ENCODE measurements around the gene USP17L25.
"Not testable (repeated sequence)": the region's sequence is repeated elsewhere in the genome, so short reads cannot be mapped to it uniquely, and the experiment has no call there.

The USP17L25 gene

DNA sequence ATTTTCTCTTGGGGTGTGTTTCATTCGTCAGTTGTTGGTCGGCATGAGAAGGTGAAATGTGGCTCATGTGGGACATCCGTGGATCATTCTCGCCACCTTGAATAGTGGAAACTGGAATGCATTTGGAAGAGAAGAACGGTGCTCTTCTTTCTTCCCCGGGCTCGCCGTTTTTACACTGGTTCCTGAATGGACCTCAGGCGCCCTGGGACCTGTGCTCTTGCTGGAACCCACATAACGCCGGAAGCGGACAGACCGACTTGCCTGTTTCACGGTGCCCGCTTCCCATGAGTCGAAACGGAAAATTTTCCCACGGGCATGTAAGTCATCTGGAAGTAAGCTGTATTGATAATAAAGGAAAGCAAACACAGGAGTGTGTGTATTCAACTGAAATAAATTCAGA, 21.2 kb downstream of the USP17L25 start:
- not testable (repeated sequence) for H3K9me2 ChIP-seq (replicated peaks; ENCODE audit: low read depth, low read length); H3K36me3 ChIP-seq (ENCODE audit: insufficient read depth, low read length); H3K27me3 ChIP-seq (ENCODE audit: insufficient read depth, low read length, poor library complexity, severe bottlenecking); H3K4me3 ChIP-seq (ENCODE audit: low read length, poor library complexity, severe bottlenecking); H2AFZ ChIP-seq (ENCODE audit: low read length); H3K9me3 ChIP-seq (ENCODE audit: insufficient read depth, low read depth, low read length); H3K79me2 ChIP-seq (ENCODE audit: insufficient read depth, low read length); H4K20me1 ChIP-seq (ENCODE audit: insufficient read depth, low read length, poor library complexity, severe bottlenecking); H3F3A ChIP-seq (ENCODE audit: low read depth); H3K4me2 ChIP-seq (ENCODE audit: low read depth, low read length, poor library complexity, severe bottlenecking); H3K4me1 ChIP-seq (ENCODE audit: insufficient read depth, low read length, poor library complexity, severe bottlenecking); H3K9ac ChIP-seq (ENCODE audit: low read depth, low read length, poor library complexity, severe bottlenecking)

DNA sequence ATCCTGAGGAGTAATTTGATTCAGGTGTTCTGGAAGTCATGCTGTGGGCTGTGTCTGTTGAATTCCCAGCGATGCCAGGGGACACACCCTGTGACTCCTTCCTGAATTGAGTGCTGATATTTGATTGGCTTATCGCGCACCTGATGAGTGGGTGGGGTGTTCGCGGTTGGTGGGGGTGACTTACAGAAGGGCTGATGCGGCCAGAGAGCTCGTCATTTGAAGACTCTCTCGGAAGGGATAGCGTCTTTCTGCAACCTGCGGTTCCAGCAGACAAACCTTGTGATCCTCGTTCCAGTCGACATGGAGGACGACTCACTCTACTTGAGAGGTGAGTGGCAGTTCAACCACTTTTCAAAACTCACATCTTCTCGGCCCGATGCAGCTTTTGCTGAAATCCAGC, 23.6 kb downstream of the USP17L25 start, which contains the start of gene USP17L29:
Gene USP17L29, plus strand, starts transcription at position 301 of the 400 bp plus-strand sequence. Its CDS starts 0 bp downstream, at position 301.
- H3K9ac ChIP-seq (ENCODE audit: low read depth, low read length, poor library complexity, severe bottlenecking); H3K4me3 ChIP-seq (ENCODE audit: low read length, poor library complexity, severe bottlenecking); H3F3A ChIP-seq (ENCODE audit: low read depth); H3K79me2 ChIP-seq (ENCODE audit: insufficient read depth, low read length); H2AFZ ChIP-seq (ENCODE audit: low read length); H3K9me3 ChIP-seq (ENCODE audit: insufficient read depth, low read depth, low read length); H3K4me2 ChIP-seq (ENCODE audit: low read depth, low read length, poor library complexity, severe bottlenecking); H4K20me1 ChIP-seq (ENCODE audit: insufficient read depth, low read length, poor library complexity, severe bottlenecking); H3K36me3 ChIP-seq (ENCODE audit: insufficient read depth, low read length); H3K27me3 ChIP-seq (ENCODE audit: insufficient read depth, low read length, poor library complexity, severe bottlenecking); H3K9me2 ChIP-seq (replicated peaks; ENCODE audit: low read depth, low read length); H3K4me1 ChIP-seq (ENCODE audit: insufficient read depth, low read length, poor library complexity, severe bottlenecking): not testable (repeated sequence)

DNA sequence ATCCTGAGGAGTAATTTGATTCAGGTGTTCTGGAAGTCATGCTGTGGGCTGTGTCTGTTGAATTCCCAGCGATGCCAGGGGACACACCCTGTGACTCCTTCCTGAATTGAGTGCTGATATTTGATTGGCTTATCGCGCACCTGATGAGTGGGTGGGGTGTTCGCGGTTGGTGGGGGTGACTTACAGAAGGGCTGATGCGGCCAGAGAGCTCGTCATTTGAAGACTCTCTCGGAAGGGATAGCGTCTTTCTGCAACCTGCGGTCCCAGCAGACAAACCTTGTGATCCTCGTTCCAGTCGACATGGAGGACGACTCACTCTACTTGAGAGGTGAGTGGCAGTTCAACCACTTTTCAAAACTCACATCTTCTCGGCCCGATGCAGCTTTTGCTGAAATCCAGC, 33.1 kb downstream of the USP17L25 start, which contains the start of gene USP17L30:
Gene USP17L30, plus strand, starts transcription at position 301 of the 400 bp plus-strand sequence. Its CDS starts 0 bp downstream, at position 301.
- H3K4me3 ChIP-seq (ENCODE audit: low read length, poor library complexity, severe bottlenecking); H3K9me2 ChIP-seq (replicated peaks; ENCODE audit: low read depth, low read length); H3K9me3 ChIP-seq (ENCODE audit: insufficient read depth, low read depth, low read length); H3F3A ChIP-seq (ENCODE audit: low read depth); H3K79me2 ChIP-seq (ENCODE audit: insufficient read depth, low read length); H3K4me2 ChIP-seq (ENCODE audit: low read depth, low read length, poor library complexity, severe bottlenecking); H3K27me3 ChIP-seq (ENCODE audit: insufficient read depth, low read length, poor library complexity, severe bottlenecking); H3K4me1 ChIP-seq (ENCODE audit: insufficient read depth, low read length, poor library complexity, severe bottlenecking); H3K36me3 ChIP-seq (ENCODE audit: insufficient read depth, low read length); H2AFZ ChIP-seq (ENCODE audit: low read length); H4K20me1 ChIP-seq (ENCODE audit: insufficient read depth, low read length, poor library complexity, severe bottlenecking); H3K9ac ChIP-seq (ENCODE audit: low read depth, low read length, poor library complexity, severe bottlenecking): not testable (repeated sequence)

DNA sequence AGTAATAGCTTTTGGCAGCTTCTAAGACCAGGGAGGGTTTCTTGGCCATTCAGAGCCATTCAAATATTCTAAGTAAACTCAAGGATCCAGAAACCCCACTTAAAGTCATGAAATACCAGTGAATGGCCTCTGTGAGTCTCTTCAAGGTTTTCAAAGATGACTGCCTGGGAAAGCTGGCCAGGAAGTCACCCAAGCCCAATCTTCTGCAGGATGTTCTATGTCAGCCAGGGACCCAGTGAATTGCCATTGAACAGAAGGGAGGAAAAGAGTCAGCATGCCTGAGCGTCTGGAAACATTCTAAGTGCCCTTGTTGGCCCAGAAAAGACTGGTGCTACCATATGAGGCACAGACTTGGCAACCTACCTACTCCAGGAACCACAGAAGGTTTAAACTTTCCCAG, 50.2 kb downstream of the USP17L25 start:
- H3K27me3 ChIP-seq (ENCODE audit: insufficient read depth, low read length, poor library complexity, severe bottlenecking); H3K9ac ChIP-seq (ENCODE audit: low read depth, low read length, poor library complexity, severe bottlenecking); H2AFZ ChIP-seq (ENCODE audit: low read length); H3K9me2 ChIP-seq (replicated peaks; ENCODE audit: low read depth, low read length); H3K4me3 ChIP-seq (ENCODE audit: low read length, poor library complexity, severe bottlenecking); H3K4me1 ChIP-seq (ENCODE audit: insufficient read depth, low read length, poor library complexity, severe bottlenecking); H3K36me3 ChIP-seq (ENCODE audit: insufficient read depth, low read length); H3K79me2 ChIP-seq (ENCODE audit: insufficient read depth, low read length); H3K9me3 ChIP-seq (ENCODE audit: insufficient read depth, low read depth, low read length); H3K4me2 ChIP-seq (ENCODE audit: low read depth, low read length, poor library complexity, severe bottlenecking); H4K20me1 ChIP-seq (ENCODE audit: insufficient read depth, low read length, poor library complexity, severe bottlenecking); H3F3A ChIP-seq (ENCODE audit: low read depth): not testable (repeated sequence)

Data from Loucy (cell line).